Right atrium auricular region (tissue), 2 donors: ENCODE measurements around the gene ABCA3. TPM values are rescaled to one million over a fixed set of nuclear protein-coding genes. Genes with fewer than 3 reads are reported as not detected.

ENCODE experiments used
- DNase-seq: peaks from one replicate; pipeline ENCODE4 v3.0.0-alpha.2; 2019; ENCODE audit warnings: low spot score
- H3K27ac ChIP-seq, 2 donors: fragments of 200-600 bp; sonication (generic); 1 replicate in 1 of 2; 2 replicates in 1 of 2; pipeline ENCODE4 v1.5.1; 2016 to 2019
- H3K27me3 ChIP-seq, 2 donors: fragments of 200-600 bp; sonication (generic); one replicate each; pipeline versions ENCODE4 v1.5.1 to v1.6.0; 2017 to 2019
- H3K36me3 ChIP-seq: fragments of 200-600 bp; sonication (generic); one replicate; pipeline ENCODE4 v1.5.1; 2016
- H3K4me1 ChIP-seq, 2 donors: fragments of 200-600 bp; sonication (generic); one replicate each; pipeline versions ENCODE4 v1.5.1 to v1.6.0; 2017 to 2019
- H3K4me3 ChIP-seq, 2 donors: fragments of 200-600 bp; sonication (generic); 1 replicate in 1 of 2; 2 replicates in 1 of 2; pipeline ENCODE4 v1.5.1; 2017 to 2019; ENCODE audit warnings: mild to moderate bottlenecking in 1 of 2, moderate library complexity in 1 of 2
- H3K9me3 ChIP-seq, 2 donors: fragments of 200-600 bp; sonication (generic); one replicate each; pipeline ENCODE4 v1.5.1; 2019
- total RNA-seq, 2 donors: library from RNA; depleted of rRNA; stranded (reverse); fragments of >200 nt; gene quantifications; one replicate each; pipeline ENCODE4 v1.1.0, GENCODE V29; 2016
- TF ChIP-seq, protein P1 (sequence below), 2 donors: fragments of 200-600 bp; sonication (generic); IDR thresholded peaks; one replicate each; pipeline ENCODE4 v1.5.1; 2019; ENCODE audit warnings: antibody characterized with exemption in 2 of 2

Gene ABCA3
- total RNA-seq, 2 donors from 2014 or later = 7.5 to 10.1 TPM

DNA sequence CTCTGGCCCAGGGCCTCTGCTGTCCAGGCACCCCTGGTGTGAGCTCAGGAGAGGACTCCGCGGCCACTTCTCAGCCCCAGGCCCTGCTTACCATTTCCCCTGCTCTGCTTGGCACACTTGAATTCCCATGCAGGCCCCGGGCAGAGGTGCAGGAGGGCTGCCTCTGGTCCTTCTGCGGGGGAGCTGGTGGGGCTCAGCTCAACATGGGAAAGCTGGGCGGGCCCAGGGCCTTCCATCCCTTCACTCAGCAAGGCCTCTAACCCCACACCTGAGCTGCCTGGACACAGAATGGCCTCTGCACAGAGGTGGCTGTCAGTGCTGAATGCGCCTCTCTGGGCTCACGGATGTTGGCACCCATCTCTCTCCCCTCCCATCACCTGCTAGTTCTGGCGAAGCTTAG is 60.1 kb downstream of the ABCA3 start:
- Histone ChIP-seq H3K4me3 (no peak overlapping the region), H3K9me3 (no peaks in the 10 kb centered on the region), H3K27me3 (no peaks in the 10 kb centered on the region), H3K27ac (no peak overlapping the region), H3K36me3 (peaks cover 19% of the 10 kb centered on the region), H3K4me1 (no peaks in the 10 kb centered on the region)
- TF ChIP-seq, protein P1, sequence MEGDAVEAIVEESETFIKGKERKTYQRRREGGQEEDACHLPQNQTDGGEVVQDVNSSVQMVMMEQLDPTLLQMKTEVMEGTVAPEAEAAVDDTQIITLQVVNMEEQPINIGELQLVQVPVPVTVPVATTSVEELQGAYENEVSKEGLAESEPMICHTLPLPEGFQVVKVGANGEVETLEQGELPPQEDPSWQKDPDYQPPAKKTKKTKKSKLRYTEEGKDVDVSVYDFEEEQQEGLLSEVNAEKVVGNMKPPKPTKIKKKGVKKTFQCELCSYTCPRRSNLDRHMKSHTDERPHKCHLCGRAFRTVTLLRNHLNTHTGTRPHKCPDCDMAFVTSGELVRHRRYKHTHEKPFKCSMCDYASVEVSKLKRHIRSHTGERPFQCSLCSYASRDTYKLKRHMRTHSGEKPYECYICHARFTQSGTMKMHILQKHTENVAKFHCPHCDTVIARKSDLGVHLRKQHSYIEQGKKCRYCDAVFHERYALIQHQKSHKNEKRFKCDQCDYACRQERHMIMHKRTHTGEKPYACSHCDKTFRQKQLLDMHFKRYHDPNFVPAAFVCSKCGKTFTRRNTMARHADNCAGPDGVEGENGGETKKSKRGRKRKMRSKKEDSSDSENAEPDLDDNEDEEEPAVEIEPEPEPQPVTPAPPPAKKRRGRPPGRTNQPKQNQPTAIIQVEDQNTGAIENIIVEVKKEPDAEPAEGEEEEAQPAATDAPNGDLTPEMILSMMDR (IDR thresholded peaks at IDR 0.05) = no peak
- no peak for DNase-seq

DNA sequence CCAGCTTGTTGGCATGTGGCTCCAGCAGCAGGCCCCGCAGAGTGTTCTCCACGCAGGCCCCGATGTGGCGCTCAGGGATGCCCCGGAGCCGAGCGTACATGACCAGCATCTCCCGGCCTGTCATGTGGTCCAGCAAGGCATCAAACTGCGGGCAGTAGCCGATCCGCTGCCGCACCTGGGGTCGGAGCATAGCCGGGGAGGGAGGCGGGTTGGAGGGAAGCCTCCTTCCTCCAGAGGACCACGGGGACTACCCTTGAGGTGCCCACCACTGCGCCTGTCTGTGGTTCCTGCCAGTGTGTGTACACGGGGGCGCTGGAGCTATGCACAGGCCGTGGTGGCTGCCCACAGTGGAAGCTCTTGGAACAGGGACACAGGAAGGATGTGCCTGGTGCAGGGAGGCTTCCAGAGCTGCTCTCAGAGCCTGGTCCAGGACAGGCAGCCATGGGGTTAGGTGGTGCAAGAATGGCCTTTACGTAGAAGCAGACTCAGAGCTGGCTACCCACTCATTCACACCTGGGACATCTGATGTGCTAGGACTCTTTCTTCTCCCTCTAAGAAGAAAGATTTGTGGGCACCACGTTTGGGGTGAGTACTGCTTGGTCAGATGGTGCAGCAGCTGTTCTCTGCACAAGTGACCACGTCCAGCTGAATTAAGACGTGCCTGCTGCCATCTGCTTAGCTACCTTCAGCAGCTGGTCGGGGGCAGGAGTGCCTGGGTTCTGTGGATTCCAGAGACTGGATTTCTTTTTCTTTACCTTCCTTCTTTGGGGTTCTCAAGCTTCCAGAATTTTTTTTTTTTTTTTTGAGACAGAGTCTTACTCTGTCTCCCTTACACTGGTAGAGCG is 61.4 kb downstream of the ABCA3 start:
- Histone ChIP-seq H3K4me1 (no peaks in the 10 kb centered on the region), H3K27me3 (no peaks in the 10 kb centered on the region), H3K9me3 (no peaks in the 10 kb centered on the region), H3K36me3 (peaks cover 7% of the 10 kb centered on the region), H3K27ac (no peak overlapping the region), H3K4me3 (no peak overlapping the region)
- TF ChIP-seq, protein P1 (IDR thresholded peaks at IDR 0.05) = no peak
- no peak for DNase-seq

DNA sequence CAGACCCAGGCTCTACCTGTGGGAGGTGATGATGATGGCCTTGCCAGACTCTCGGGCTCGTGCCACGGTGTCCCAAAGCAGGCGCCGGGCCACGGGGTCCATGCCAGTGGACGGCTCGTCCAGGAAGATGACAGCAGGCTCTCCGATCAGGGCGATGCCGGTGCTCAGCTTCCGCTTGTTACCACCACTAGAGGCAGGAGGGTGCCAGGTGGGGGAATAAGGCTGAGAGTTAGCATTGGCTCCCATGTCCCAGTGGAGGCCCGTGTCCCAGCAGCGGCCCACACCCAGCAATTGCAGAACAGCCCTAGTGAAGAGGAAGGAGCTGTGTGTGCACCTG is 62.3 kb downstream of the ABCA3 start:
- TF ChIP-seq, protein P1 (IDR thresholded peaks at IDR 0.05) = no peak
- Histone ChIP-seq H3K27me3 (no peaks in the 10 kb centered on the region), H3K4me3 (no peak overlapping the region), H3K4me1 (no peaks in the 10 kb centered on the region), H3K9me3 (no peaks in the 10 kb centered on the region), H3K27ac (no peak overlapping the region), H3K36me3 (peaks cover 3% of the 10 kb centered on the region)
- DNase-seq = no peak

DNA sequence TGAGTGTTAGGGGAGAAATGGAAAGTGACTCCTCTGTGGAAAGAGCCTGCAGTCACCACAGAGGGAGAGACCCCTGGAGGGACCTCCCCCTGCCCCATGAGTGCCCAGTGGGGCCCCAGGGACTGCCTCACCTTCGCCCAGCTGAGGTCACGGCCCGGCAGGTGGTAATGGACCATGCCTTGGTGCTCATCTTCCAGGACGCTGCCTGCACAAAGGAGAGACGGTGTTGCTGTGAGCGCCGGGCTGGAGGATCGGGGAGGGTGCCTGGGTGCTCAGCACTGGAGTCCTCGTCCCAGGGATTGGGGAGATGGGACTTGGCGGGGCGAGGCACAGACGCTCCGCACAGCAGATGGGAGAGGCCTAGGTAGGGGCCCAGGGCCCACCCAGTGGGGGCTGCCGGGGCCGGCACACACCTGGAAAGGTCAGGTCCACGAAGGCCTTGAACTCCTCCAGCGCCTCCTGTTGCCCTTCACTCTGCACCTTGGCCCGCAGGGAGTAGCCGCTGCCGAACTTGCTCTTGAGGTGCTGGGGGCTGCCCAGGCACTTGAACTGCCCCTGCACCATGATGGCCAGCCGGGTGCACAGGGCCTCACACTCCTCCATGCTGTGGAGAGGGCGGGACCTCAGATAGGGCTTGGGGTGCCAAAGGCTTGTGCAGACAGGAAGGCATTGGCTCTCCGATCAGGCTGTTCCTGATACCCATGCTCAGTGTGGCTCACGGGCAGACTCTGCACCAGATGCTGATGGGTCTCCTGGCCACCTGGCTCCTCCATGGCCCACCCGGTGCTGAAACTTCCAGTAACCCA is 62.9 kb downstream of the ABCA3 start:
- no peak overlapping the region for H3K4me3 ChIP-seq
- no peak for DNase-seq
- H3K9me3 ChIP-seq = no peaks in the 10 kb centered on the region
- peaks cover 3% of the 10 kb centered on the region for H3K36me3 ChIP-seq
- H3K27ac ChIP-seq = no peak overlapping the region
- TF ChIP-seq, protein P1 (IDR thresholded peaks at IDR 0.05) = no peak
- H3K27me3 ChIP-seq = no peaks in the 10 kb centered on the region
- no peaks in the 10 kb centered on the region for H3K4me1 ChIP-seq

DNA sequence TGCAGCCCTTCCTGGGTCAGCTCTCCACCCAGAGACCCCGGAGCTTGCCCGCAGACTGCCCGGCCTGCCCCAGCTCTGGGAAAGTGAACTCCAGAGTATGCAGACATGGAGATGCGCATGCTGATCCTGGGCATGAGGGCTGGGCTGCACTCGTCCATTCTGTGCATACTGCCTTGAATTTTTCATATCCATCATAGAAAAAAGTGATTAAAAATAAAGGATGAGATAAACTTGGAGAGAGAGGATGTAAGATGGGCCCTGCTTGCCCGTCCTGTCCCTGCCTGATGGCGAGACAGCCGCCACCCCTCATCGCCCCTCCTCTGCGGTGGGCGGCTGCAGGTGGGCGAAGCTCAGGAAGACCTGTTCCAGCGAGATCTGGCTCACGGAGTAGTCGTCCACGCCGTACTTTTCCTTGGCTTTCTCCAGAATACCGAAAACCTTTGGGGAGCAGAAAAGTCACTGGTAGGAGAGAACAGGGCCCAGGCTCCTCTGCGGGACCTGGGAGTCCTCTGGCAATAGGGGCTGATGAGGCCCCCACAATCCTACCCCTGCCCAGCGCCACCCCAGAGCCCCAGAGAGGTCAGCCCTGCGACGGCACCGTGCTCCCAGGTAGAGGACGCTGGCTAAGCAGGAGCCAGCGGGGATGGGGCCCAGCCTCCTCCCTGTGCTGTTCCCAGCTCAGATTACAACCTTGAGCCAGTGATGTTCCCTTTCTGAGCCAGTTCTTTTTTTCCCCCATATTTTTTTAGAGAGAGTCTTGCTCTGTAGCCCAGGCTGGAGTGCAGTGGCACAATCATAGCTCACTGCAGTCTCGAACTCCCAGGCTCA is 63.9 kb downstream of the ABCA3 start:
- no peak overlapping the region for H3K4me3 ChIP-seq
- H3K27me3 ChIP-seq = no peaks in the 10 kb centered on the region
- H3K4me1 ChIP-seq = no peaks in the 10 kb centered on the region
- peaks cover 3% of the 10 kb centered on the region for H3K36me3 ChIP-seq
- TF ChIP-seq, protein P1 (IDR thresholded peaks at IDR 0.05) = no peak
- H3K9me3 ChIP-seq = no peaks in the 10 kb centered on the region
- DNase-seq = no peak
- H3K27ac ChIP-seq = no peak overlapping the region
